GM12878 (cell line): ENCODE data around the gene NUP93. TPM values are rescaled to one million over a fixed set of nuclear protein-coding genes. Genes with fewer than 3 reads are reported as not detected.

Experiments used
- ATAC-seq: fragments of 200-7000 bp; cut with Tn5 transposase; 3 replicates; pipeline ENCODE4 v1.9.1; 2020; ENCODE audit warnings: mild to moderate bottlenecking, moderate library complexity
- BruUV-seq: library from RNA; stranded (reverse); fragments of 400-500 nt; replicated peaks from 2 replicates; lab custom pipeline; 2021; lab: Mats Ljungman, UMichigan
- CTCF ChIA-PET: fragments of 300-600 bp; sonication (Branson Sonifier 250); formaldehyde crosslinking; extraction: SDS; loops from one replicate; lab custom pipeline; 2021; ENCODE audit warnings: inconsistent platforms; lab: Yijun Ruan, JAX
- POLR2A ChIA-PET: fragments of 350-600 bp; formaldehyde crosslinking; extraction: SDS; loops from one replicate; lab custom pipeline; 2021; ENCODE audit warnings: inconsistent platforms; lab: Charles Lee
- RAD21 ChIA-PET: fragments of 300-600 bp; sonication (Branson Sonifier 250); formaldehyde crosslinking; loops from one replicate; lab custom pipeline; 2023; ENCODE audit warnings: antibody characterized with exemption; ENCODE audit not compliant: unreplicated experiment; lab: Charles Lee
- SMC1A ChIA-PET: fragments of 300-600 bp; sonication (Branson Sonifier 250); formaldehyde crosslinking; loops from one replicate; lab custom pipeline; 2023; ENCODE audit not compliant: unreplicated experiment, uncharacterized antibody; lab: Charles Lee
- DNase-seq: peaks from one replicate; pipeline ENCODE4 v3.0.0-alpha.2; 2011; ENCODE audit warnings: low read depth, low spot score
- FAIRE-seq: peaks from 3 replicates; lab custom pipeline; 2011; peaks lifted over from hg19 to GRCh38; lab: Jason Lieb, UNC
- H2AFZ ChIP-seq: 2 replicates; pipeline ENCODE4 v1.6.0; 2011; ENCODE audit warnings: low read depth, low read length, control low read depth; ENCODE audit not compliant: control insufficient read depth
- H3K27ac ChIP-seq: 2 replicates; pipeline ENCODE4 v1.5.1; 2011; ENCODE audit warnings: control low read depth; ENCODE audit not compliant: control insufficient read depth, insufficient read depth
- H3K27me3 ChIP-seq, 2 experiments: replicated peaks in 1 of 2; 2 replicates each; pipeline versions ENCODE4 v1.6.0 to v1.6.1; 2011; ENCODE audit warnings: low read length in 1 of 2; ENCODE audit not compliant: control insufficient read depth in 2 of 2, insufficient read depth in 2 of 2
- H3K36me3 ChIP-seq, 2 experiments: 2 replicates each; pipeline ENCODE4 v1.5.1; 2011; ENCODE audit warnings: low read length in 1 of 2; ENCODE audit not compliant: control insufficient read depth in 2 of 2, insufficient read depth in 2 of 2
- H3K4me1 ChIP-seq: 2 replicates; pipeline ENCODE4 v1.6.1; 2011; ENCODE audit warnings: mild to moderate bottlenecking, low read length, moderate library complexity, mixed read lengths; ENCODE audit not compliant: control insufficient read depth, insufficient read depth
- H3K4me2 ChIP-seq: 2 replicates; pipeline ENCODE4 v1.6.0; 2011; ENCODE audit warnings: control low read depth; ENCODE audit not compliant: control insufficient read depth, insufficient read depth
- H3K4me3 ChIP-seq: fragments of 200-600 bp; sonication (generic); 2 replicates; pipeline ENCODE4 v1.5.1; 2016
- H3K79me2 ChIP-seq: 2 replicates; pipeline ENCODE4 v1.6.0; 2011; ENCODE audit warnings: low read length; ENCODE audit not compliant: control insufficient read depth, insufficient read depth
- H3K9ac ChIP-seq: 2 replicates; pipeline ENCODE4 v1.8.0; 2011; ENCODE audit warnings: low read length, control low read depth, mixed read lengths; ENCODE audit not compliant: control insufficient read depth, insufficient read depth
- H3K9me3 ChIP-seq: replicated peaks from 3 replicates; pipeline ENCODE4 v1.5.1; 2011; ENCODE audit warnings: mild to moderate bottlenecking, low read length; ENCODE audit not compliant: control insufficient read depth, insufficient read depth
- H4K20me1 ChIP-seq: 2 replicates; pipeline ENCODE4 v1.6.0; 2011; ENCODE audit not compliant: control insufficient read depth, insufficient read depth
- BRCA1 ChIP-seq: IDR thresholded peaks from 2 replicates; pipeline ENCODE4 v1.6.1; 2011; ENCODE audit warnings: low read depth, low read length, improper control_type of control experiment
- CREB1 ChIP-seq: IDR thresholded peaks from 2 replicates; pipeline ENCODE4 v1.6.1; 2012; ENCODE audit warnings: low read depth, mild to moderate bottlenecking, inconsistent platforms
- IKZF1 ChIP-seq: fragments of 450-650 bp; conservative IDR thresholded peaks from 2 replicates; pipeline ENCODE4 v1.6.1; 2017; ENCODE audit warnings: antibody characterized with exemption, mild to moderate bottlenecking
- IRF4 ChIP-seq: IDR thresholded peaks from 2 replicates; pipeline ENCODE4 v1.6.1; 2011; ENCODE audit warnings: low read depth, low read length
- NR2C1 ChIP-seq: fragments of 450-650 bp; IDR thresholded peaks from 2 replicates; pipeline ENCODE4 v1.6.1; 2017; ENCODE audit warnings: antibody characterized with exemption, mild to moderate bottlenecking, moderate library complexity
- SREBF2 ChIP-seq: IDR thresholded peaks from 2 replicates; pipeline ENCODE4 v1.6.1; 2012; ENCODE audit warnings: mild to moderate bottlenecking, low read length
- ZNF274 ChIP-seq: IDR thresholded peaks from one replicate; pipeline ENCODE4 v1.8.0; 2011; ENCODE audit not compliant: insufficient read length, insufficient read depth
- WGBS: methylation state at CpG from one replicate; pipeline ENCODE4 v1.1.6; 2016; ENCODE audit warnings: low lambda C conversion rate; ENCODE audit not compliant: insufficient replicate concordance, insufficient coverage; ENCODE audit errors: missing lambda C conversion rate; 5-methylcytosine and 5-hydroxymethylcytosine counted together
- in situ Hi-C: fragments of 300-500 bp; cut with MboI; formaldehyde crosslinking; loops from 9 replicates; pipeline ENCODE4 v1.14.3; 2018; ENCODE audit warnings: mixed read lengths
- intact Hi-C: fragments of 100-400 bp; cut with micrococcal nuclease; formaldehyde crosslinking; loops from one replicate; pipeline ENCODE4 v1.14.2; 2022; ENCODE audit not compliant: unreplicated experiment
- polyA plus RNA-seq, 11 experiments: library from polyadenylated mRNA; depleted of rRNA in 4 of 11; unstranded in 6 of 11; stranded (reverse) in 5 of 11; fragments of >200 nt; fragmentation: Nextera tagmentation in 4 of 11; fragmentation: Illumina TruSeq in 1 of 11; extraction: Ambion mirVana in 4 of 11; extraction: Trizol in 1 of 11; gene quantifications; 1 replicate in 1 of 11; 2 replicates in 10 of 11; pipeline versions ENCODE4 v1.2.1 to v1.2.3, GENCODE V29; 2011 to 2016; ENCODE audit warnings: inconsistent platforms in 2 of 11, missing spikeins in 2 of 11, low read depth in 1 of 11
- total RNA-seq, 4 experiments: library from RNA; depleted of rRNA in 3 of 4; stranded (reverse); fragments of >200 nt in 3 of 4; fragmentation: Illumina TruSeq in 1 of 4; extraction: Trizol in 1 of 4; gene quantifications; 2 replicates each; pipeline versions ENCODE4 v1.2.1 to v1.2.3, GENCODE V29; 2013 to 2021
- TF ChIP-seq, protein P1 (sequence below): IDR thresholded peaks from 2 replicates; pipeline ENCODE4 v1.6.1; 2012; ENCODE audit warnings: improper control_type of control experiment, low read depth, low read length; ENCODE audit not compliant: insufficient replicate concordance
- TF ChIP-seq, protein P2 (sequence below): fragments of 450-650 bp; IDR thresholded peaks from 2 replicates; pipeline ENCODE4 v1.6.1; 2017; ENCODE audit warnings: low read depth, mild to moderate bottlenecking, moderate library complexity
- TF ChIP-seq, protein P3 (sequence below): IDR thresholded peaks from 2 replicates; pipeline ENCODE4 v1.6.1; 2011; ENCODE audit warnings: borderline replicate concordance, low read depth, mild to moderate bottlenecking, moderate library complexity, mixed read lengths, low read length; ENCODE audit not compliant: insufficient read depth; ENCODE audit errors: extremely low read length

NUP93 gene
- total and polyA plus RNA-seq, 10 of the 15 experiments (the other 5 are each of a cell fraction or from before 2014, with no cell fraction given) = 82.2 to 175 (median 101) TPM

DNA sequence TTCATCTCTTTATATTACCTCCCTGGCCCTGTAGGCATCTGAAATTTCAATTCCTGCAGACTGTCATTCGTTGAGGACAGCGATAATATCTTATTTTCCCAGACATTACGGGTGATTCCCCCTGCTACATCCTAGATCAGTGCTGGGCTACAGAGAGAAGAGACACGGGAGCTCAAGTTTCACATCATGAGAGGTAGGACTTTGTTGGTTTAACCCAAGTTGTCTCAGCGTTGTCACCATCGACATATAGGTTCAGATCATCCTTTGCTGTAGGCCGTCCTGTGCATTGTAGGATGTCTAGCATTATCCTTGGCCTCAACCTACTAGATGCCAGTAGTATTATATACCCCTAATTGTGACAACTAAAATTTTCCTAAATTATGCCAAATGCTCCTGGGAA, 28.4 kb upstream of the NUP93 start:
- POLR2A ChIA-PET = interaction anchor here (0.5 to 1.1 kb wide), 4 partner anchors 22 to 1462 kb away, joined by 3 to 6 read pairs (median 4); no protein-coding TSS in a partner anchor
- SMC1A ChIA-PET = interaction anchor here (0.6 to 4.6 kb wide), 57 partner anchors 9 to 860 kb away, joined by 3 to 67 read pairs (median 4); partner anchors contain the start of genes MT1G and MT1X
- no peak overlapping the region; the same call in 1 of the 2 replicates for H2AFZ ChIP-seq

More for the DNA sequence above, 28.4 kb upstream of the NUP93 start:
- no peaks in the 10 kb centered on the region for H3K36me3 ChIP-seq
- no peak overlapping the region for H3K4me2 ChIP-seq
- H3K4me1 ChIP-seq = no peaks in the 10 kb centered on the region; the same call in 1 of the 2 replicates
- no peak overlapping the region for H3K4me3 ChIP-seq
- intact Hi-C loops (loop anchor here (10.0 kb wide), 1 partner anchor 387 kb away; no protein-coding TSS in a partner anchor), in situ Hi-C loops (loop anchor here (5.0 kb wide), 1 partner anchor 189 kb away; no protein-coding TSS in a partner anchor)
- ChIA-PET CTCF (interaction anchor here (0.6 to 4.6 kb wide), 61 partner anchors 9 to 345 kb away, joined by 3 to 90 read pairs (median 4); partner anchors contain the start of genes MT2A, MT4, NUDT21 and OGFOD1), RAD21 (interaction anchor here (0.6 to 4.7 kb wide), 42 partner anchors 12 to 383 kb away, joined by 3 to 66 read pairs (median 4); partner anchors contain the start of genes MT1X, MT2A, NUDT21 and OGFOD1)
- no peaks in the 10 kb centered on the region; the same call in 2 of the 3 replicates for H3K9me3 ChIP-seq
- WGBS = 83% methylated on average over 7 of the region's 7 CpGs
- H3K9ac ChIP-seq = no peak overlapping the region
- no peak for ATAC-seq
- no TSS peak for BruUV-seq
- no peak for TF ChIP-seq BRCA1
- TF ChIP-seq, protein P1, sequence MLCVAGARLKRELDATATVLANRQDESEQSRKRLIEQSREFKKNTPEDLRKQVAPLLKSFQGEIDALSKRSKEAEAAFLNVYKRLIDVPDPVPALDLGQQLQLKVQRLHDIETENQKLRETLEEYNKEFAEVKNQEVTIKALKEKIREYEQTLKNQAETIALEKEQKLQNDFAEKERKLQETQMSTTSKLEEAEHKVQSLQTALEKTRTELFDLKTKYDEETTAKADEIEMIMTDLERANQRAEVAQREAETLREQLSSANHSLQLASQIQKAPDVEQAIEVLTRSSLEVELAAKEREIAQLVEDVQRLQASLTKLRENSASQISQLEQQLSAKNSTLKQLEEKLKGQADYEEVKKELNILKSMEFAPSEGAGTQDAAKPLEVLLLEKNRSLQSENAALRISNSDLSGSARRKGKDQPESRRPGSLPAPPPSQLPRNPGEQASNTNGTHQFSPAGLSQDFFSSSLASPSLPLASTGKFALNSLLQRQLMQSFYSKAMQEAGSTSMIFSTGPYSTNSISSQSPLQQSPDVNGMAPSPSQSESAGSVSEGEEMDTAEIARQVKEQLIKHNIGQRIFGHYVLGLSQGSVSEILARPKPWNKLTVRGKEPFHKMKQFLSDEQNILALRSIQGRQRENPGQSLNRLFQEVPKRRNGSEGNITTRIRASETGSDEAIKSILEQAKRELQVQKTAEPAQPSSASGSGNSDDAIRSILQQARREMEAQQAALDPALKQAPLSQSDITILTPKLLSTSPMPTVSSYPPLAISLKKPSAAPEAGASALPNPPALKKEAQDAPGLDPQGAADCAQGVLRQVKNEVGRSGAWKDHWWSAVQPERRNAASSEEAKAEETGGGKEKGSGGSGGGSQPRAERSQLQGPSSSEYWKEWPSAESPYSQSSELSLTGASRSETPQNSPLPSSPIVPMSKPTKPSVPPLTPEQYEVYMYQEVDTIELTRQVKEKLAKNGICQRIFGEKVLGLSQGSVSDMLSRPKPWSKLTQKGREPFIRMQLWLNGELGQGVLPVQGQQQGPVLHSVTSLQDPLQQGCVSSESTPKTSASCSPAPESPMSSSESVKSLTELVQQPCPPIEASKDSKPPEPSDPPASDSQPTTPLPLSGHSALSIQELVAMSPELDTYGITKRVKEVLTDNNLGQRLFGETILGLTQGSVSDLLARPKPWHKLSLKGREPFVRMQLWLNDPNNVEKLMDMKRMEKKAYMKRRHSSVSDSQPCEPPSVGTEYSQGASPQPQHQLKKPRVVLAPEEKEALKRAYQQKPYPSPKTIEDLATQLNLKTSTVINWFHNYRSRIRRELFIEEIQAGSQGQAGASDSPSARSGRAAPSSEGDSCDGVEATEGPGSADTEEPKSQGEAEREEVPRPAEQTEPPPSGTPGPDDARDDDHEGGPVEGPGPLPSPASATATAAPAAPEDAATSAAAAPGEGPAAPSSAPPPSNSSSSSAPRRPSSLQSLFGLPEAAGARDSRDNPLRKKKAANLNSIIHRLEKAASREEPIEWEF = no peak
- TF ChIP-seq CREB1 = no peak
- TF ChIP-seq IRF4 = no peak
- TF ChIP-seq, protein P2, sequence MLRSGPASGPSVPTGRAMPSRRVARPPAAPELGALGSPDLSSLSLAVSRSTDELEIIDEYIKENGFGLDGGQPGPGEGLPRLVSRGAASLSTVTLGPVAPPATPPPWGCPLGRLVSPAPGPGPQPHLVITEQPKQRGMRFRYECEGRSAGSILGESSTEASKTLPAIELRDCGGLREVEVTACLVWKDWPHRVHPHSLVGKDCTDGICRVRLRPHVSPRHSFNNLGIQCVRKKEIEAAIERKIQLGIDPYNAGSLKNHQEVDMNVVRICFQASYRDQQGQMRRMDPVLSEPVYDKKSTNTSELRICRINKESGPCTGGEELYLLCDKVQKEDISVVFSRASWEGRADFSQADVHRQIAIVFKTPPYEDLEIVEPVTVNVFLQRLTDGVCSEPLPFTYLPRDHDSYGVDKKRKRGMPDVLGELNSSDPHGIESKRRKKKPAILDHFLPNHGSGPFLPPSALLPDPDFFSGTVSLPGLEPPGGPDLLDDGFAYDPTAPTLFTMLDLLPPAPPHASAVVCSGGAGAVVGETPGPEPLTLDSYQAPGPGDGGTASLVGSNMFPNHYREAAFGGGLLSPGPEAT = no peak
- no peak for TF ChIP-seq ZNF274
- no peak for TF ChIP-seq NR2C1
- TF ChIP-seq IKZF1 = no peak
- no peak for TF ChIP-seq SREBF2
- TF ChIP-seq, protein P3, sequence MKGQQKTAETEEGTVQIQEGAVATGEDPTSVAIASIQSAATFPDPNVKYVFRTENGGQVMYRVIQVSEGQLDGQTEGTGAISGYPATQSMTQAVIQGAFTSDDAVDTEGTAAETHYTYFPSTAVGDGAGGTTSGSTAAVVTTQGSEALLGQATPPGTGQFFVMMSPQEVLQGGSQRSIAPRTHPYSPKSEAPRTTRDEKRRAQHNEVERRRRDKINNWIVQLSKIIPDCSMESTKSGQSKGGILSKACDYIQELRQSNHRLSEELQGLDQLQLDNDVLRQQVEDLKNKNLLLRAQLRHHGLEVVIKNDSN = no peak
- no peaks in the 10 kb centered on the region; a peak in 1 of 4 replicates for H3K27me3 ChIP-seq
- no peaks in the 10 kb centered on the region for H3K79me2 ChIP-seq
- no peak for FAIRE-seq
- H4K20me1 ChIP-seq = no peaks in the 10 kb centered on the region
- DNase-seq = no peak
- no peak overlapping the region for H3K27ac ChIP-seq
